Right renal cortex interstitium (tissue), 3 donors: ENCODE measurements around the gene STX7. TPM values are rescaled to one million over a fixed set of nuclear protein-coding genes. Genes with fewer than 3 reads are reported as not detected.

Experiments
- DNase-seq, 3 donors: peaks; one replicate each; pipeline ENCODE4 v3.0.0-alpha.2; 2013; ENCODE audit warnings: low read depth in 3 of 3, low spot score in 2 of 3
- polyA plus RNA-seq, 3 donors: library from polyadenylated mRNA; unstranded; fragments of 120-200 nt; gene quantifications; one replicate each; pipeline ENCODE4 v1.2.1, GENCODE V29; 2013; ENCODE audit not compliant: insufficient read length in 3 of 3

STX7 gene
- polyA plus RNA-seq, 3 donors = 98.2 to 101 (median 99.2) TPM

- DNase-seq = no peak
These were observed 34.6 kb downstream of the STX7 start for GRCh38 chr6:132478266-132478665.

- no peak for DNase-seq
These were observed 36.2 kb downstream of the STX7 start for GRCh38 chr6:132476688-132477087.

- no peak for DNase-seq
These were observed 37.0 kb downstream of the STX7 start for GRCh38 chr6:132475925-132476324.

- DNase-seq = no peak
These were observed 41.1 kb downstream of the STX7 start for GRCh38 chr6:132471787-132472186.

- no peak for DNase-seq
These were observed 46.0 kb downstream of the STX7 start for GRCh38 chr6:132466952-132467351.

GRCh38 chr6:132465530-132466485, 47.1 kb downstream of the STX7 start:
- DNase-seq = no peak

GRCh38 chr6:132464538-132465256, 48.2 kb downstream of the STX7 start:
- DNase-seq = no peak

GRCh38 chr6:132461958-132462357, 51.0 kb downstream of the STX7 start:
- DNase-seq = no peak

GRCh38 chr6:132459605-132459952, 53.3 kb downstream of the STX7 start:
- DNase-seq = no peak

- no peak for DNase-seq
These were observed 53.9 kb downstream of the STX7 start for GRCh38 chr6:132458887-132459604.

- DNase-seq = no peak
These were observed 56.2 kb downstream of the STX7 start for GRCh38 chr6:132456700-132457143.

- no peak for DNase-seq
These were observed 66.1 kb downstream of the STX7 start for GRCh38 chr6:132446855-132447241.

- DNase-seq = no peak
These were observed 66.6 kb downstream of the STX7 start for GRCh38 chr6:132446141-132446854.

- DNase-seq = no peak
These were observed 67.5 kb downstream of the STX7 start for GRCh38 chr6:132445201-132445951.

GRCh38 chr6:132443206-132443605, 69.7 kb downstream of the STX7 start:
- no peak for DNase-seq

GRCh38 chr6:132430110-132430509, 82.8 kb downstream of the STX7 start:
- no peak for DNase-seq

- DNase-seq = no peak
These were observed 87.7 kb downstream of the STX7 start for GRCh38 chr6:132425176-132425575.

- no peak for DNase-seq
These were observed 89.1 kb downstream of the STX7 start for GRCh38 chr6:132423839-132424238.

GRCh38 chr6:132418235-132418965, 94.5 kb downstream of the STX7 start:
- DNase-seq = no peak
